Panc1 (cell line): Measurements from ENCODE around the gene NKAIN2. TPM values are rescaled to one million over a fixed set of nuclear protein-coding genes. Genes with fewer than 3 reads are reported as not detected.
"Not testable (repeated sequence)": the region's sequence is repeated elsewhere in the genome, so short reads cannot be mapped to it uniquely, and the experiment has no call there.

Experiments used
- ATAC-seq: fragments of 200-7000 bp; cut with Tn5 transposase; 2 replicates; pipeline ENCODE4 v1.9.1; 2020; ENCODE audit warnings: mild to moderate bottlenecking, moderate library complexity
- BruUV-seq: library from RNA; stranded (reverse); fragments of 400-500 nt; replicated peaks from 2 replicates; lab custom pipeline; 2021; lab: Mats Ljungman, UMichigan
- CTCF ChIA-PET: fragments of 300-600 bp; sonication (Branson Sonifier 250); formaldehyde crosslinking; loops from one replicate; lab custom pipeline; 2022; ENCODE audit warnings: antibody characterized with exemption; lab: Charles Lee
- POLR2A ChIA-PET: fragments of 300-600 bp; sonication (Branson Sonifier 250); formaldehyde crosslinking; loops from one replicate; lab custom pipeline; 2022; ENCODE audit warnings: antibody characterized with exemption; lab: Charles Lee
- DNase-seq: peaks from one replicate; pipeline ENCODE4 v3.0.0-alpha.2; 2010; ENCODE audit warnings: low read depth, low spot score
- H3K27ac ChIP-seq: 2 replicates; pipeline ENCODE4 v1.5.1; 2011; ENCODE audit warnings: mild to moderate bottlenecking, low read length, inconsistent platforms
- H3K27me3 ChIP-seq: fragments of 200-500 bp; sonication (Bioruptor generic); 2 replicates; pipeline ENCODE4 v1.6.0; 2014; ENCODE audit warnings: low read length, inconsistent platforms; ENCODE audit not compliant: control insufficient read depth, insufficient read depth
- H3K36me3 ChIP-seq: fragments of 200-500 bp; sonication (Bioruptor generic); 2 replicates; pipeline ENCODE4 v1.5.1; 2014; ENCODE audit warnings: inconsistent platforms, mild to moderate bottlenecking, low read length, moderate library complexity; ENCODE audit not compliant: control insufficient read depth, insufficient read depth
- H3K4me1 ChIP-seq: 2 replicates; pipeline ENCODE4 v1.5.1; 2011; ENCODE audit warnings: inconsistent platforms, mild to moderate bottlenecking, low read length, moderate library complexity; ENCODE audit not compliant: control insufficient read depth, insufficient read depth
- H3K4me3 ChIP-seq, 2 experiments: 2 replicates each; pipeline ENCODE4 v1.5.1; 2011 to 2012; ENCODE audit warnings: low read depth in 2 of 2, low read length in 2 of 2, mild to moderate bottlenecking in 2 of 2, inconsistent platforms in 1 of 2, moderate library complexity in 1 of 2
- H3K9me3 ChIP-seq: fragments of 200-500 bp; sonication (Bioruptor generic); 2 replicates; pipeline ENCODE4 v1.5.1; 2014; ENCODE audit warnings: low read depth, mild to moderate bottlenecking, inconsistent platforms, low read length, moderate library complexity; ENCODE audit not compliant: control insufficient read depth, insufficient read depth
- CTCF ChIP-seq: fragments of 450-650 bp; IDR thresholded peaks from 2 replicates; pipeline ENCODE4 v1.5.1; 2017; ENCODE audit warnings: mild to moderate bottlenecking
- POLR2AphosphoS5 ChIP-seq: IDR thresholded peaks from 2 replicates; pipeline ENCODE4 v1.6.1; 2012; ENCODE audit warnings: mild to moderate bottlenecking, low read depth, low read length, moderate library complexity
- SIN3A ChIP-seq: IDR thresholded peaks from 2 replicates; pipeline ENCODE4 v1.6.1; 2012; ENCODE audit warnings: low read depth, mild to moderate bottlenecking, low read length, moderate library complexity, borderline replicate concordance; ENCODE audit not compliant: insufficient read depth
- TCF7L2 ChIP-seq: IDR thresholded peaks from 2 replicates; pipeline ENCODE4 v1.6.1; 2011; ENCODE audit warnings: mild to moderate bottlenecking, low read depth, low read length, inconsistent platforms
- in situ Hi-C: cut with HindIII; loops from 2 replicates; pipeline ENCODE4 v1.10.0; 2016; ENCODE audit warnings: low sequenced_read_pairs, low pct_unique_long_range_greater_than_20kb
- intact Hi-C: fragments of 100-400 bp; cut with micrococcal nuclease; formaldehyde crosslinking; loops from one replicate; pipeline ENCODE4 v1.10.0; 2022; ENCODE audit not compliant: unreplicated experiment
- total RNA-seq: library from RNA; stranded (reverse); gene quantifications from one replicate; pipeline ENCODE4 v1.2.1, GENCODE V29; 2021; ENCODE audit not compliant: unreplicated experiment
- TF ChIP-seq, protein P1 (sequence below), 2 experiments: IDR thresholded peaks; 2 replicates each; pipeline ENCODE4 v1.6.1; 2011 to 2012; ENCODE audit warnings: low read depth in 2 of 2, control low read depth in 1 of 2, low read length in 1 of 2, mild to moderate bottlenecking in 1 of 2, moderate library complexity in 1 of 2; ENCODE audit not compliant: insufficient read depth in 1 of 2

Gene NKAIN2
- total RNA-seq, 1 experiment from 2014 or later = 2.6 TPM

- Histone ChIP-seq H3K4me3 (no peak overlapping the region), H3K27me3 (no peaks in the 10 kb centered on the region), H3K9me3 (no peaks in the 10 kb centered on the region; the same call in 1 of the 2 replicates), H3K36me3 (no peaks in the 10 kb centered on the region), H3K4me1 (no peaks in the 10 kb centered on the region), H3K27ac (peak overlapping the region; percentile 55; the same call in 1 of the 2 replicates)
- TF ChIP-seq TCF7L2 (no peak), POLR2AphosphoS5 (no peak), SIN3A (no peak), CTCF (no peak)
- TF ChIP-seq, protein P1, sequence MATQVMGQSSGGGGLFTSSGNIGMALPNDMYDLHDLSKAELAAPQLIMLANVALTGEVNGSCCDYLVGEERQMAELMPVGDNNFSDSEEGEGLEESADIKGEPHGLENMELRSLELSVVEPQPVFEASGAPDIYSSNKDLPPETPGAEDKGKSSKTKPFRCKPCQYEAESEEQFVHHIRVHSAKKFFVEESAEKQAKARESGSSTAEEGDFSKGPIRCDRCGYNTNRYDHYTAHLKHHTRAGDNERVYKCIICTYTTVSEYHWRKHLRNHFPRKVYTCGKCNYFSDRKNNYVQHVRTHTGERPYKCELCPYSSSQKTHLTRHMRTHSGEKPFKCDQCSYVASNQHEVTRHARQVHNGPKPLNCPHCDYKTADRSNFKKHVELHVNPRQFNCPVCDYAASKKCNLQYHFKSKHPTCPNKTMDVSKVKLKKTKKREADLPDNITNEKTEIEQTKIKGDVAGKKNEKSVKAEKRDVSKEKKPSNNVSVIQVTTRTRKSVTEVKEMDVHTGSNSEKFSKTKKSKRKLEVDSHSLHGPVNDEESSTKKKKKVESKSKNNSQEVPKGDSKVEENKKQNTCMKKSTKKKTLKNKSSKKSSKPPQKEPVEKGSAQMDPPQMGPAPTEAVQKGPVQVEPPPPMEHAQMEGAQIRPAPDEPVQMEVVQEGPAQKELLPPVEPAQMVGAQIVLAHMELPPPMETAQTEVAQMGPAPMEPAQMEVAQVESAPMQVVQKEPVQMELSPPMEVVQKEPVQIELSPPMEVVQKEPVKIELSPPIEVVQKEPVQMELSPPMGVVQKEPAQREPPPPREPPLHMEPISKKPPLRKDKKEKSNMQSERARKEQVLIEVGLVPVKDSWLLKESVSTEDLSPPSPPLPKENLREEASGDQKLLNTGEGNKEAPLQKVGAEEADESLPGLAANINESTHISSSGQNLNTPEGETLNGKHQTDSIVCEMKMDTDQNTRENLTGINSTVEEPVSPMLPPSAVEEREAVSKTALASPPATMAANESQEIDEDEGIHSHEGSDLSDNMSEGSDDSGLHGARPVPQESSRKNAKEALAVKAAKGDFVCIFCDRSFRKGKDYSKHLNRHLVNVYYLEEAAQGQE (IDR thresholded peaks at IDR 0.05; ENCODE audit: insufficient read depth in 1 of 2, low read depth in 2 of 2, low read length in 1 of 2) = no peak
- CTCF ChIA-PET = no interaction called here
- ATAC-seq (no peak), DNase-seq (no peak)
- intact Hi-C loops = no loop called here
- POLR2A ChIA-PET = no interaction called here
- in situ Hi-C loops = no loop called here
- no TSS peak for BruUV-seq
Measured at GRCh38 chr6:124557873-124558272, 754.2 kb downstream of the NKAIN2 start.

DNA sequence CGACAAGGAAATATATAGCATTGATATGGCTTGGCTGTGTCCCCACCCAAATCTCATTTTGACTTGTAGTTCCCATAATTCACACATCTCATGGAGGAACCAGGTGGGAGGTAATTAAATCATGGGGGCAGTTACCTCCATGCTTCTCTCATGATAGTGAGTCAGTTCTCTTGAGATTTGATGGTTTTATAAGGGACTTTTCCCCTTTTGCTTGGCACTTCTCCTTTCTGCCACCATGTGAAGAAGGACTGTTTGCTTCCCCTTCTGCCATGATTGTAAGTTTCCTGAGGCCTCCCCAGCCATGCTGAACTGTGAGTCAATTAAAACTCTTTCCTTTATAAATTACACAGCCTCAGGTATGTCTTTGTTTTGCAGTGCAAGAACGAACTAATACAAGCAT is 756.4 kb downstream of the NKAIN2 start:
- H3K9me3 ChIP-seq, BruUV-seq, H3K4me3 ChIP-seq, in situ Hi-C loops, POLR2A ChIA-PET, intact Hi-C loops, H3K27me3 ChIP-seq, H3K36me3 ChIP-seq, H3K27ac ChIP-seq, DNase-seq, H3K4me1 ChIP-seq, CTCF ChIA-PET, ATAC-seq: not testable (repeated sequence)

DNA sequence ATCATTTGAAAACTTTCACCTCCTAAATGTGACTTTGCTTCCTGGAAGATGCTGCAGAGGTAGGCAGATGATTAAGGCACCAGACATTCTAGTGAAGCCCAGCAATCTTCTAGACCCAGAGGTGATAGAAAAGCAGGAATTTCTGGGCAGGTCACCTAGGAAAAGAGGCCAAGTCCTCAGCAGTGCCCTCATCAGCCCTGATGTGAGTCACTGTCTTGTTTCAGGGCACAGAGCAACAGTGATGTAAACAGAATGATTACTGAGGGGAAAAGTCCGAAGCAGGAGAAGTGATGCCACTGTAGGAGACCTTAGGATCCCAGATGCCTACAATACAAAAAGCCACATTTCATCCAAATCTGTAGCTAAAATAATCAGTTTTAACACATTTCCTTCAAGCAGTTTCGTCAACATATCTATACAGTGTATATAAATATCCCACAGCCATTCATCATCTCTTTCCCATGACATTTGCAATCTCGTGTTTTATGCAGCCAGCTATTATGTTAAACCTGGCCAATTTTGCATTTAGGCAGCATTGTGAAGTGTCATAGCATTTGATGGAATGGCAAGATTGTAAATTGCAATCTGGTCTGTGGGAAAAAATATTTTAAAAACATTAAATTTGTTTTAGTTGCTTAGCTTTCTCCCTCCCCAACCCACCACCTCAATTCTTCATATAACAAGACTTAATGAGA is 757.4 kb downstream of the NKAIN2 start:
- Histone ChIP-seq H3K4me3 (no peak overlapping the region), H3K9me3 (0 out of 2 replicates have a peak, but pooled peaks cover 2% of the 10 kb centered on the region), H3K27ac (peak overlapping the region; percentile 55; the same call in 1 of the 2 replicates), H3K36me3 (no peaks in the 10 kb centered on the region), H3K4me1 (no peaks in the 10 kb centered on the region), H3K27me3 (no peaks in the 10 kb centered on the region)
- intact Hi-C loops = no loop called here
- CTCF ChIA-PET = no interaction called here
- DNase-seq (no peak), ATAC-seq (no peak)
- in situ Hi-C loops = no loop called here
- POLR2A ChIA-PET = no interaction called here
- TF ChIP-seq, protein P1 (IDR thresholded peaks at IDR 0.05; ENCODE audit: insufficient read depth in 1 of 2, low read depth in 2 of 2, low read length in 1 of 2) = no peak
- no peak for TF ChIP-seq SIN3A
- no peak for TF ChIP-seq POLR2AphosphoS5
- no peak for TF ChIP-seq TCF7L2
- TF ChIP-seq CTCF = no peak
- no TSS peak for BruUV-seq
